IMR-90 (cell line): ENCODE measurements around the gene SLC2A13.

ENCODE experiments used
- CTCF ChIP-seq: conservative IDR thresholded peaks from 2 replicates; pipeline ENCODE4 v1.5.1; 2012; ENCODE audit warnings: mild to moderate bottlenecking, low read depth, low read length, improper control_type of control experiment
- SMC3 ChIP-seq: fragments of 150-350 bp; IDR thresholded peaks from 2 replicates; pipeline ENCODE4 v1.6.1; 2016; ENCODE audit warnings: low read depth, mild to moderate bottlenecking, antibody characterized with exemption, low read length, moderate library complexity

- TF ChIP-seq CTCF (no peak), SMC3 (no peak)
Observed at GRCh38 chr12:39830171-39830570, 275.7 kb downstream of the SLC2A13 start.
